ENCODE results near the gene AGMAT. TPM values are rescaled to one million over a fixed set of nuclear protein-coding genes. Genes with fewer than 3 reads are reported as not detected.

AGMAT gene
- total and polyA plus RNA-seq, 2 of the 13 experiments (the other 11 are each of a cell fraction or from before 2014, with no cell fraction given): 59.1 to 174 TPM

DNA sequence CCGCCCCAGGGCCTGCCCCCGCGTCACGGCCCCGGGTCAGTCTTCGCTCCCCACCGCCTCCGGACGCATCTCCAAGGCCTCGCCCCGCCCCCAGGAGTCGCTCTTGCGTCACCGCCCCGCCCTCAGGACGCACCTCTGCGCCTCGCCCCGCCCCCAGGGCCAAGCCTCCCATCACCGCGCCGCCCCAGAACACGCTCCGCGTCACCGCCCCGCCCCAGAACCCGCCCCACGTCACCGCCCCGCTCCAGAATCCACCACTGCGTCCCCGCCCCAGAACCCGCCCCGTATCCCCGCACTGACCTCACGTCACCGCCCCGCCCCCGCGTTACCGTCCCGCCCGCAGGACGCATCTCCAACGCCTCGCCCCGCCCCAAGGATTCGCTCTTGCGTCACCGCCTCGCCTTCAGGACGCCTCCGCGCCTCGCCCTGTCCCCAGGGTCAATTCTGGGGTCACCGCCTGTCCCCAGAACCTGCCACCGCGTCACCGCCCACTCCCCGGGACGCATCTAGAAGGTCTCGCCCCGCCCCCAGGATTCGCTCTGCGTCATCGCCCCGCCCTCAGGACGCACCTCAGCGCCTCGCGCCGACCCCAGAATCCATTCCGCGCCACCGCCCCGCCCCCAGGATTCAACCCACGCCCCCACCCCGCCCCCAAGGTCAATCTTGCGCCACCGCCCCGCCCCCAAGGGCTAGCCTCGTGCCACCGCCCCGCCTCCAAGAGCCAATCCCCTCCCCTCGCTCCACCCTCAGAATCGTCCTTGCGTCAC is 60.4 kb downstream of the AGMAT start (continued):
- no peak for TF ChIP-seq ZNF549 (CRISPR knock-in tag; IDR thresholded peaks at IDR 0.05)
- no peak for TF ChIP-seq ZNF33A (CRISPR knock-in tag; IDR thresholded peaks at IDR 0.05; ENCODE audit: borderline replicate concordance)
- no peak for TF ChIP-seq SSRP1 (CRISPR knock-in tag; IDR thresholded peaks at IDR 0.05)
- peak; percentile 36; the same call in 1 of the 2 replicates for TF ChIP-seq NR2F6 (IDR thresholded peaks at IDR 0.05)
- peak; percentile 37; the same call in 1 of the 2 replicates for TF ChIP-seq NR2F6 (CRISPR knock-in tag; IDR thresholded peaks at IDR 0.05)
- TF ChIP-seq, protein P1, sequence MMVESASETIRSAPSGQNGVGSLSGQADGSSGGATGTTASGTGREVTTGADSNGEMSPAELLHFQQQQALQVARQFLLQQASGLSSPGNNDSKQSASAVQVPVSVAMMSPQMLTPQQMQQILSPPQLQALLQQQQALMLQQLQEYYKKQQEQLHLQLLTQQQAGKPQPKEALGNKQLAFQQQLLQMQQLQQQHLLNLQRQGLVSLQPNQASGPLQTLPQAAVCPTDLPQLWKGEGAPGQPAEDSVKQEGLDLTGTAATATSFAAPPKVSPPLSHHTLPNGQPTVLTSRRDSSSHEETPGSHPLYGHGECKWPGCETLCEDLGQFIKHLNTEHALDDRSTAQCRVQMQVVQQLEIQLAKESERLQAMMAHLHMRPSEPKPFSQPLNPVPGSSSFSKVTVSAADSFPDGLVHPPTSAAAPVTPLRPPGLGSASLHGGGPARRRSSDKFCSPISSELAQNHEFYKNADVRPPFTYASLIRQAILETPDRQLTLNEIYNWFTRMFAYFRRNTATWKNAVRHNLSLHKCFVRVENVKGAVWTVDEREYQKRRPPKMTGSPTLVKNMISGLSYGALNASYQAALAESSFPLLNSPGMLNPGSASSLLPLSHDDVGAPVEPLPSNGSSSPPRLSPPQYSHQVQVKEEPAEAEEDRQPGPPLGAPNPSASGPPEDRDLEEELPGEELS (CRISPR knock-in tag; IDR thresholded peaks at IDR 0.05): no peak
- no peak for TF ChIP-seq ZNF337 (CRISPR knock-in tag; IDR thresholded peaks at IDR 0.05; ENCODE audit: borderline replicate concordance, low read depth)
- TF ChIP-seq ELF1 (CRISPR knock-in tag; IDR thresholded peaks at IDR 0.05): no peak
- no peak for TF ChIP-seq ZNF678 (CRISPR knock-in tag; IDR thresholded peaks at IDR 0.05)
- no peak for TF ChIP-seq FOXC1 (CRISPR knock-in tag; IDR thresholded peaks at IDR 0.05; ENCODE audit: borderline replicate concordance)
- TF ChIP-seq ZNF354B (CRISPR knock-in tag; IDR thresholded peaks at IDR 0.05): no peak
- no peak for TF ChIP-seq CHCHD3 (CRISPR knock-in tag; IDR thresholded peaks at IDR 0.05)
- no peak for TF ChIP-seq MYNN (CRISPR knock-in tag; IDR thresholded peaks at IDR 0.05; ENCODE audit: low read depth)
- no peak for TF ChIP-seq NCOA2 (CRISPR knock-in tag; IDR thresholded peaks at IDR 0.05)
- TF ChIP-seq, protein P2, sequence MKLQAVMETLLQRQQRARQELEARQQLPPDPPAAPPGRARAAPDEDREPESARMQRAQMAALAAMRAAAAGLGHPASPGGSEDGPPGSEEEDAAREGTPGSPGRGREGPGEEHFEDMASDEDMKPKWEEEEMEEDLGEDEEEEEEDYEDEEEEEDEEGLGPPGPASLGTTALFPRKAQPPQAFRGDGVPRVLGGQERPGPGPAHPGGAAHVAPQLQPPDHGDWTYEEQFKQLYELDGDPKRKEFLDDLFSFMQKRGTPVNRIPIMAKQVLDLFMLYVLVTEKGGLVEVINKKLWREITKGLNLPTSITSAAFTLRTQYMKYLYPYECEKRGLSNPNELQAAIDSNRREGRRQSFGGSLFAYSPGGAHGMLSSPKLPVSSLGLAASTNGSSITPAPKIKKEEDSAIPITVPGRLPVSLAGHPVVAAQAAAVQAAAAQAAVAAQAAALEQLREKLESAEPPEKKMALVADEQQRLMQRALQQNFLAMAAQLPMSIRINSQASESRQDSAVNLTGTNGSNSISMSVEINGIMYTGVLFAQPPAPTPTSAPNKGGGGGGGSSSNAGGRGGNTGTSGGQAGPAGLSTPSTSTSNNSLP (IDR thresholded peaks at IDR 0.05; ENCODE audit: low read depth, low read length): no peak
- TF ChIP-seq ERF (CRISPR knock-in tag; IDR thresholded peaks at IDR 0.05): no peak
- TF ChIP-seq PHF5A (CRISPR knock-in tag; IDR thresholded peaks at IDR 0.05; ENCODE audit: low read depth, unreplicated experiment): no peak
- TF ChIP-seq, protein P3, sequence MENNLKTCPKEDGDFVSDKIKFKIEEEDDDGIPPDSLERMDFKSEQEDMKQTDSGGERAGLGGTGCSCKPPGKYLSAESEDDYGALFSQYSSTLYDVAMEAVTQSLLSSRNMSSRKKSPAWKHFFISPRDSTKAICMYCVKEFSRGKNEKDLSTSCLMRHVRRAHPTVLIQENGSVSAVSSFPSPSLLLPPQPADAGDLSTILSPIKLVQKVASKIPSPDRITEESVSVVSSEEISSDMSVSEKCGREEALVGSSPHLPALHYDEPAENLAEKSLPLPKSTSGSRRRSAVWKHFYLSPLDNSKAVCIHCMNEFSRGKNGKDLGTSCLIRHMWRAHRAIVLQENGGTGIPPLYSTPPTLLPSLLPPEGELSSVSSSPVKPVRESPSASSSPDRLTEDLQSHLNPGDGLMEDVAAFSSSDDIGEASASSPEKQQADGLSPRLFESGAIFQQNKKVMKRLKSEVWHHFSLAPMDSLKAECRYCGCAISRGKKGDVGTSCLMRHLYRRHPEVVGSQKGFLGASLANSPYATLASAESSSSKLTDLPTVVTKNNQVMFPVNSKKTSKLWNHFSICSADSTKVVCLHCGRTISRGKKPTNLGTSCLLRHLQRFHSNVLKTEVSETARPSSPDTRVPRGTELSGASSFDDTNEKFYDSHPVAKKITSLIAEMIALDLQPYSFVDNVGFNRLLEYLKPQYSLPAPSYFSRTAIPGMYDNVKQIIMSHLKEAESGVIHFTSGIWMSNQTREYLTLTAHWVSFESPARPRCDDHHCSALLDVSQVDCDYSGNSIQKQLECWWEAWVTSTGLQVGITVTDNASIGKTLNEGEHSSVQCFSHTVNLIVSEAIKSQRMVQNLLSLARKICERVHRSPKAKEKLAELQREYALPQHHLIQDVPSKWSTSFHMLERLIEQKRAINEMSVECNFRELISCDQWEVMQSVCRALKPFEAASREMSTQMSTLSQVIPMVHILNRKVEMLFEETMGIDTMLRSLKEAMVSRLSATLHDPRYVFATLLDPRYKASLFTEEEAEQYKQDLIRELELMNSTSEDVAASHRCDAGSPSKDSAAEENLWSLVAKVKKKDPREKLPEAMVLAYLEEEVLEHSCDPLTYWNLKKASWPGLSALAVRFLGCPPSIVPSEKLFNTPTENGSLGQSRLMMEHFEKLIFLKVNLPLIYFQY (CRISPR knock-in tag; IDR thresholded peaks at IDR 0.05; ENCODE audit: borderline replicate concordance): no peak
- TF ChIP-seq, protein P4, sequence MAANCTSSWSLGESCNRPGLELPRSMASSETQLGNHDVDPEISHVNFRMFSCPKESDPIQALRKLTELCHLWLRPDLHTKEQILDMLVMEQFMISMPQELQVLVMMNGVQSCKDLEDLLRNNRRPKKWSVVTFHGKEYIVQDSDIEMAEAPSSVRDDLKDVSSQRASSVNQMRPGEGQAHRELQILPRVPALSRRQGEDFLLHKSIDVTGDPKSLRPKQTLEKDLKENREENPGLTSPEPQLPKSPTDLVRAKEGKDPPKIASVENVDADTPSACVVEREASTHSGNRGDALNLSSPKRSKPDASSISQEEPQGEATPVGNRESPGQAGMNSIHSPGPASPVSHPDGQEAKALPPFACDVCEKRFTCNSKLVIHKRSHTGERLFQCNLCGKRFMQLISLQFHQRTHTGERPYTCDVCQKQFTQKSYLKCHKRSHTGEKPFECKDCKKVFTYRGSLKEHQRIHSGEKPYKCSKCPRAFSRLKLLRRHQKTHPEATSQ (CRISPR knock-in tag; IDR thresholded peaks at IDR 0.05; ENCODE audit: borderline replicate concordance): no peak
